Right atrium auricular region (tissue), 2 donors: Measurements from ENCODE around the gene SPDYE4. TPM values are rescaled to one million over a fixed set of nuclear protein-coding genes. Genes with fewer than 3 reads are reported as not detected.
A peak's percentile ranks its signal among the peaks of the same experiment; 100 is the strongest.

Experiments
- DNase-seq: peaks from one replicate; pipeline ENCODE4 v3.0.0-alpha.2; 2019; ENCODE audit warnings: low spot score
- H3K27ac ChIP-seq, 2 donors: fragments of 200-600 bp; sonication (generic); 1 replicate in 1 of 2; 2 replicates in 1 of 2; pipeline ENCODE4 v1.5.1; 2016 to 2019
- H3K27me3 ChIP-seq, 2 donors: fragments of 200-600 bp; sonication (generic); one replicate each; pipeline versions ENCODE4 v1.5.1 to v1.6.0; 2017 to 2019
- H3K36me3 ChIP-seq: fragments of 200-600 bp; sonication (generic); one replicate; pipeline ENCODE4 v1.5.1; 2016
- H3K4me1 ChIP-seq, 2 donors: fragments of 200-600 bp; sonication (generic); one replicate each; pipeline versions ENCODE4 v1.5.1 to v1.6.0; 2017 to 2019
- H3K4me3 ChIP-seq, 2 donors: fragments of 200-600 bp; sonication (generic); 1 replicate in 1 of 2; 2 replicates in 1 of 2; pipeline ENCODE4 v1.5.1; 2017 to 2019; ENCODE audit warnings: mild to moderate bottlenecking in 1 of 2, moderate library complexity in 1 of 2
- H3K9me3 ChIP-seq, 2 donors: fragments of 200-600 bp; sonication (generic); one replicate each; pipeline ENCODE4 v1.5.1; 2019
- total RNA-seq, 2 donors: library from RNA; depleted of rRNA; stranded (reverse); fragments of >200 nt; gene quantifications; one replicate each; pipeline ENCODE4 v1.1.0, GENCODE V29; 2016
- TF ChIP-seq, protein P1 (sequence below), 2 donors: fragments of 200-600 bp; sonication (generic); IDR thresholded peaks; one replicate each; pipeline ENCODE4 v1.5.1; 2019; ENCODE audit warnings: antibody characterized with exemption in 2 of 2

SPDYE4 gene
- total RNA-seq, 2 donors from 2014 or later, result not detected

DNA sequence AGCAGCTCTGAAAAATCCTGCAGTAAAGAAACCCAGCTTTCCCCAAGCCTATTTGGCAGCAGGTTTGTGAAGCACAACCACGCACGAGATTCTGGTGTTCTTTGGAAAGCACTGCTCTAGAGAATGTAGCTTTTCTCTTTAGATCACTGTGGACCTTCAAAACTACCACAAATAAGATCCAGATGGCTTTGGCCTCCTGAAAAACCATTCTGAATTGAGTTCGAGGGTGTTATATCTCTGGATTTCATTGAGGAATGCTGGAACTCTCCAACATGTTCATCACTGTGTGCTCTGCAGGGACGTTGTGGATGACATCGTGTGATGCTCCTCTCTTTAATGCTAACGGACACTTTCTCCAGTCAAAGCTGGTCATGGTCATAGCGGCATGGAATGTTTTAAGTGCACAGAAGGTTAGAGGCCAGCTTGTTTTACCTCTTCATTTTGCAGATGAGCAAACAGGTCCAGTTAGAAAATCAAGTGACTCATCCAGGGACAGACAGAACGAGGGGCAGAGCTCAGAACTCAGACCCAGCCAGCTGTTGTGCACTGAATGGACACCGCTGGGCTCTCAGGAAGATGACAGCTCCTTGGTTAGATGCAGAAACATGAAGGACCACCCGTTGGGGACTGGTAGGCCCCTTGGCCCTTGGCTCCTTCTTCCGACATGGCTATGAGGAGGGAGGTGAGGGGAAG, 50.9 kb downstream of the SPDYE4 start:
- no peaks in the 10 kb centered on the region for H3K36me3 ChIP-seq
- TF ChIP-seq, protein P1, sequence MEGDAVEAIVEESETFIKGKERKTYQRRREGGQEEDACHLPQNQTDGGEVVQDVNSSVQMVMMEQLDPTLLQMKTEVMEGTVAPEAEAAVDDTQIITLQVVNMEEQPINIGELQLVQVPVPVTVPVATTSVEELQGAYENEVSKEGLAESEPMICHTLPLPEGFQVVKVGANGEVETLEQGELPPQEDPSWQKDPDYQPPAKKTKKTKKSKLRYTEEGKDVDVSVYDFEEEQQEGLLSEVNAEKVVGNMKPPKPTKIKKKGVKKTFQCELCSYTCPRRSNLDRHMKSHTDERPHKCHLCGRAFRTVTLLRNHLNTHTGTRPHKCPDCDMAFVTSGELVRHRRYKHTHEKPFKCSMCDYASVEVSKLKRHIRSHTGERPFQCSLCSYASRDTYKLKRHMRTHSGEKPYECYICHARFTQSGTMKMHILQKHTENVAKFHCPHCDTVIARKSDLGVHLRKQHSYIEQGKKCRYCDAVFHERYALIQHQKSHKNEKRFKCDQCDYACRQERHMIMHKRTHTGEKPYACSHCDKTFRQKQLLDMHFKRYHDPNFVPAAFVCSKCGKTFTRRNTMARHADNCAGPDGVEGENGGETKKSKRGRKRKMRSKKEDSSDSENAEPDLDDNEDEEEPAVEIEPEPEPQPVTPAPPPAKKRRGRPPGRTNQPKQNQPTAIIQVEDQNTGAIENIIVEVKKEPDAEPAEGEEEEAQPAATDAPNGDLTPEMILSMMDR (IDR thresholded peaks at IDR 0.05), result no peak
- H3K4me1 ChIP-seq, result peaks cover 0 to 49% of the 10 kb centered on the region in 2 donors
- H3K27ac ChIP-seq, result peak overlapping the region; percentile 8 to 82
- no peak overlapping the region for H3K4me3 ChIP-seq
- H3K9me3 ChIP-seq, result no peaks in the 10 kb centered on the region
- no peaks in the 10 kb centered on the region for H3K27me3 ChIP-seq
- DNase-seq, result no peak

DNA sequence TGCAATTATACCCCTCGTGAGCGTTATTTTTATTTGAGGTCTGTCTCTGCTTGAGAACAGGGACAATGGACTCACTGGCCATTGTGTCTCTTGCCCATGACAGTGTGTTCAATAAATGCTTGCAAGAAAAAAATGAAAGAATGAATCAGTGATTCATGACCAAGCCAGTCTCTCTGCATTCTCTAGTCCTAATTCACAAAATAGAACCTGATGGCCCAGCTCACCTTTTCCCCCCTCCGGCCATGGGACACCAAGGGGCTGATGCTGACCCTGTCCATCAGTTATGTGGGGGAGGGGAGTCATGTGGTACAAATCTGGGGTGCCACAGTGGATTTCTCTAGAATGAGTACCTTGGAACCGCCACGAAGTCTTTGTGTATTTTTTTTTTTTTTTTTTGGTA, 51.9 kb downstream of the SPDYE4 start:
- Histone ChIP-seq H3K36me3 (no peaks in the 10 kb centered on the region), H3K27me3 (no peaks in the 10 kb centered on the region), H3K4me1 (peaks cover 0 to 47% of the 10 kb centered on the region in 2 donors), H3K4me3 (no peak overlapping the region), H3K9me3 (no peaks in the 10 kb centered on the region), H3K27ac (no peak overlapping the region)
- no peak for DNase-seq
- TF ChIP-seq, protein P1 (IDR thresholded peaks at IDR 0.05), result no peak

DNA sequence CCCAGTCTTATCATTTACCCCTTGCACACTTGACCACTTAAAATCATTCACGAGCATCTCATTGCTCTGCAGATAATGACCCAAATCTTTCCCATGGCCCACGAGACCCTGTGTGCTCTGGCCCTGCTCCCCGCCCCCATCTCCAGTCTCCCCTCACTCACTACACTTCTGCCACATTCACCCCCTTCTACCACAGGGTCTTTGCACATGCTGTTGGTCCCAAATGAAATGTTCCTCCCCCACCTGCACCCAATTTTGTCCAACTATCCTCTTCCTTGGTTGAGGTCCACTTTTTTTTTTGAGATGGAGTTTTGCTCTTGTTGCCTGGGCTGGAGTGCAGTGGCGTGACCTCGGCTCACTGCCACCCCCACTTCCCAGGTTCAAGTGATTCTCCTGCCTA, 52.9 kb downstream of the SPDYE4 start:
- no peaks in the 10 kb centered on the region for H3K9me3 ChIP-seq
- H3K27ac ChIP-seq, result no peak overlapping the region
- no peaks in the 10 kb centered on the region for H3K36me3 ChIP-seq
- DNase-seq, result no peak
- TF ChIP-seq, protein P1 (IDR thresholded peaks at IDR 0.05), result no peak
- no peaks in the 10 kb centered on the region for H3K27me3 ChIP-seq
- H3K4me1 ChIP-seq, result peaks cover 0 to 37% of the 10 kb centered on the region in 2 donors
- H3K4me3 ChIP-seq, result no peak overlapping the region

DNA sequence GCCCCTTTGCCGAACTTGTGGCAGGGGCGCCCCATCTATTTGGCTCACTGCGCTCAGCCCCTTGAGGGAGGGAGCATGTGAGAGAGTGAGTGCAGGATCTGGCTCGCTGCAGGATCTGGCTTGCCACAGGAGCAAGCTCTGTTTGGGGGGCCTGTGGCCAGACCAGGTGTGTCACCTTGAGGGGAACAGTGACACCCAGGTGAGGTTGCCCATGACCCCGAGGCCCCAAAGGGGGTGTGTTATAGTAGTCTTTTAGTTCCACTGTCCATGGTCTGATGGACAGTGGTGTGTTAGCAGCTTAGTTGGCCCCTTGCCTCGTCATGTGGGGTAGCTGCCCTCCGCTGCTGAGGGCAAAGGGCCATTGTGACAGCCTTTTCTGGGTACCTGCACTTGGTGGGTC, 55.3 kb downstream of the SPDYE4 start:
- Histone ChIP-seq H3K4me1 (peaks cover 0 to 30% of the 10 kb centered on the region in 2 donors), H3K9me3 (no peaks in the 10 kb centered on the region), H3K36me3 (no peaks in the 10 kb centered on the region), H3K27me3 (no peaks in the 10 kb centered on the region), H3K4me3 (no peak overlapping the region), H3K27ac (no peak overlapping the region)
- peak; percentile 11 for DNase-seq
- TF ChIP-seq, protein P1 (IDR thresholded peaks at IDR 0.05), result no peak

GRCh38 chr17:8701754-8702153, 56.6 kb downstream of the SPDYE4 start:
- Histone ChIP-seq H3K27ac (no peak overlapping the region), H3K4me3 (no peak overlapping the region), H3K9me3 (no peaks in the 10 kb centered on the region), H3K27me3 (no peaks in the 10 kb centered on the region), H3K36me3 (no peaks in the 10 kb centered on the region), H3K4me1 (peaks cover 0 to 30% of the 10 kb centered on the region in 2 donors)
- TF ChIP-seq, protein P1 (IDR thresholded peaks at IDR 0.05), result no peak
- DNase-seq, result no peak

DNA sequence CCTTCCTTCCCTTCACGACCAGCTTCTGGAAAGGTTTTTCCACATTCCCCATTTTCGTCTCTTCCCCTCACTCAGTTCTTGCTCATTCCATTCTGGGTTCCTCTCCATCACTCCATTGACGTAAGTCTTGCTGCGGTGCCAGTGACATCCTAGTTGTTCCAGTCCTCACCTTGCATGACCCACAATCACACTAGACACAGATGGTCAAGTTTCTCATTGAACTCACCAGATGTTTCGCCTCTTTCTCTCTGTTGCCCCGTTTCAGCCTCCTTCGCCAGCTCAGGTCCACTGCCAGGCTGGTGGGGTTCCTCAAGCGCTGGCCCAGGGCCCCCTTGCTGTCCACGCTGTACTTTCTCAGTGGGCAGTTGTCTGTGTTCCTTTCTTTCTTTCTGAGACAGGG, 57.1 kb downstream of the SPDYE4 start:
- no peaks in the 10 kb centered on the region for H3K27me3 ChIP-seq
- DNase-seq, result no peak
- no peak overlapping the region for H3K27ac ChIP-seq
- TF ChIP-seq, protein P1 (IDR thresholded peaks at IDR 0.05), result no peak
- no peaks in the 10 kb centered on the region for H3K36me3 ChIP-seq
- peaks cover 0 to 31% of the 10 kb centered on the region in 2 donors for H3K4me1 ChIP-seq
- no peaks in the 10 kb centered on the region for H3K9me3 ChIP-seq
- no peak overlapping the region for H3K4me3 ChIP-seq
